Measurements from ENCODE around the gene MRPS23. TPM values are rescaled to one million over a fixed set of nuclear protein-coding genes. Genes with fewer than 3 reads are reported as not detected.

Gene MRPS23
- total and polyA plus RNA-seq, 2 of the 13 experiments (the other 11 are each of a cell fraction or from before 2014, with no cell fraction given): 63.2 to 181 TPM

GRCh38 chr17:57861000-57861789, 11.4 kb upstream of the MRPS23 start (continued):
- TF ChIP-seq ZNF468 (CRISPR knock-in tag; IDR thresholded peaks at IDR 0.05): no peak
- TF ChIP-seq HOMEZ (CRISPR knock-in tag; IDR thresholded peaks at IDR 0.05; ENCODE audit: low read depth): no peak
- TF ChIP-seq HMG20B (CRISPR knock-in tag; conservative IDR thresholded peaks at IDR 0.05): peak; percentile 83
- TF ChIP-seq MXI1 (IDR thresholded peaks at IDR 0.05; ENCODE audit: borderline replicate concordance, low read depth, low read length): no peak
- TF ChIP-seq ZNF329 (CRISPR knock-in tag; IDR thresholded peaks at IDR 0.05; ENCODE audit: low read depth): no peak
- no peak; the same call in 1 of the 2 replicates for TF ChIP-seq ZNF574 (CRISPR knock-in tag; IDR thresholded peaks at IDR 0.05)
- TF ChIP-seq FOSL2 (CRISPR knock-in tag; IDR thresholded peaks at IDR 0.05): 0 out of 2 replicates have a peak, but pooled peaks have one; percentile 46
- no peak for TF ChIP-seq SMAD3 (CRISPR knock-in tag; IDR thresholded peaks at IDR 0.05)
- TF ChIP-seq STAG1 (CRISPR knock-in tag; IDR thresholded peaks at IDR 0.05): no peak
- TF ChIP-seq NFAT5 (CRISPR knock-in tag; IDR thresholded peaks at IDR 0.05): no peak
- no peak for TF ChIP-seq RELA (CRISPR knock-in tag; IDR thresholded peaks at IDR 0.05)
- TF ChIP-seq ZNF839 (CRISPR knock-in tag; IDR thresholded peaks at IDR 0.05; ENCODE audit: borderline replicate concordance): no peak
- no peak for TF ChIP-seq JDP2 (CRISPR knock-in tag; IDR thresholded peaks at IDR 0.05; ENCODE audit: borderline replicate concordance)
- TF ChIP-seq ZSCAN30 (CRISPR knock-in tag; IDR thresholded peaks at IDR 0.05): no peak
- TF ChIP-seq DMAP1 (CRISPR knock-in tag; IDR thresholded peaks at IDR 0.05): no peak
- no peak for TF ChIP-seq FOXO4 (CRISPR knock-in tag; conservative IDR thresholded peaks at IDR 0.05)
- TF ChIP-seq RCOR2 (CRISPR knock-in tag; IDR thresholded peaks at IDR 0.05): peak; percentile 83
- peak; percentile 72; the same call in 1 of the 2 replicates for TF ChIP-seq ETV5 (CRISPR knock-in tag; IDR thresholded peaks at IDR 0.05; ENCODE audit: borderline replicate concordance)
- TF ChIP-seq ZSCAN9 (CRISPR knock-in tag; IDR thresholded peaks at IDR 0.05; ENCODE audit: borderline replicate concordance): no peak
- TF ChIP-seq ZNF30 (CRISPR knock-in tag; IDR thresholded peaks at IDR 0.05): no peak; the same call in 1 of the 2 replicates

Measured in HepG2 (cell line).